Gastrocnemius medialis (tissue), 4 donors: Measurements from ENCODE around the gene SDS. TPM values are rescaled to one million over a fixed set of nuclear protein-coding genes. Genes with fewer than 3 reads are reported as not detected.

Source experiments
- ATAC-seq, 2 donors: fragments of 150-250 bp; one replicate each; pipeline ENCODE4 v1.9.1; 2016
- DNase-seq, 2 donors: peaks; one replicate each; pipeline ENCODE4 v3.0.0-alpha.2; 2019
- H3K27ac ChIP-seq, 4 donors: fragments of 200-600 bp; sonication (generic); 1 replicate in 1 of 4; 2 replicates in 3 of 4; pipeline ENCODE4 v1.5.1; 2016 to 2018; ENCODE audit warnings: mild to moderate bottlenecking in 2 of 4, moderate library complexity in 1 of 4
- H3K27me3 ChIP-seq, 3 donors: fragments of 200-600 bp; sonication (generic) in 2 of 3; 1 replicate in 1 of 3; 2 replicates in 2 of 3; pipeline versions ENCODE4 v1.5.1 to v1.6.0; 2016 to 2019; ENCODE audit warnings: mild to moderate bottlenecking in 1 of 3, moderate library complexity in 1 of 3
- H3K36me3 ChIP-seq, 2 donors: fragments of 200-600 bp; sonication (generic) in 1 of 2; one replicate each; pipeline ENCODE4 v1.5.1; 2017 to 2018
- H3K4me1 ChIP-seq, 2 donors: fragments of 200-600 bp; sonication (generic) in 1 of 2; one replicate each; pipeline ENCODE4 v1.5.1; 2016 to 2017; ENCODE audit warnings: mild to moderate bottlenecking in 2 of 2
- H3K4me3 ChIP-seq, 4 donors: fragments of 200-600 bp; sonication (generic) in 3 of 4; 1 replicate in 1 of 4; 2 replicates in 3 of 4; pipeline ENCODE4 v1.5.1; 2016 to 2019; ENCODE audit warnings: mild to moderate bottlenecking in 2 of 4
- H3K9me3 ChIP-seq, 3 donors: fragments of 200-600 bp; sonication (generic) in 2 of 3; 1 replicate in 1 of 3; 2 replicates in 2 of 3; pipeline ENCODE4 v1.5.1; 2016 to 2019
- POLR2A ChIP-seq, 2 donors: fragments of 450-650 bp; IDR thresholded peaks; one replicate each; pipeline ENCODE4 v1.6.1; 2017; ENCODE audit warnings: antibody characterized with exemption in 2 of 2, mild to moderate bottlenecking in 2 of 2, moderate library complexity in 2 of 2
- in situ Hi-C, 4 donors: fragments of 200-750 bp; cut with MboI; loops; one replicate each; pipeline versions ENCODE4 v1.15.0 to v1.8.0; 2017; ENCODE audit warnings: low sequenced_read_pairs in 4 of 4
- intact Hi-C: fragments of 100-400 bp; cut with DNase I; formaldehyde crosslinking; loops from one replicate; pipeline ENCODE4 v1.15.1; 2023; ENCODE audit warnings: low total_unique reads
- total RNA-seq, 4 donors: library from RNA; depleted of rRNA; stranded (reverse); fragments of >200 nt; gene quantifications; one replicate each; pipeline versions ENCODE4 v1.1.0 to v1.2.3, GENCODE V29; 2016
- TF ChIP-seq, protein P1 (sequence below), 5 experiments: fragments of 450-650 bp in 3 of 5; fragments of 200-600 bp in 2 of 5; sonication (generic) in 2 of 5; IDR thresholded peaks in 4 of 5; conservative IDR thresholded peaks in 1 of 5; 1 replicate in 4 of 5; 2 replicates in 1 of 5; pipeline ENCODE4 v1.5.1; 2016 to 2019; ENCODE audit warnings: antibody characterized with exemption in 5 of 5, mild to moderate bottlenecking in 3 of 5, moderate library complexity in 3 of 5

Gene SDS
- total RNA-seq, 4 donors from 2014 or later = 0.34 to 2.4 (median 0.86) TPM

GRCh38 chr12:113409462-113410124 lies 5.9 kb upstream of the SDS start:
- in situ Hi-C loops (no loop called here), intact Hi-C loops (no loop called here)
- ATAC-seq = no peak

GRCh38 chr12:113408756-113409298 lies 5.1 kb upstream of the SDS start:
- Histone ChIP-seq H3K4me3 (no peak overlapping the region), H3K4me1 (peaks cover 0 to 18% of the 10 kb centered on the region in 2 donors), H3K27me3 (no peaks in the 10 kb centered on the region), H3K36me3 (no peaks in the 10 kb centered on the region), H3K27ac (no peak overlapping the region), H3K9me3 (no peaks in the 10 kb centered on the region)
- ATAC-seq (no peak), DNase-seq (no peak)
- intact Hi-C loops = no loop called here
- TF ChIP-seq, protein P1, sequence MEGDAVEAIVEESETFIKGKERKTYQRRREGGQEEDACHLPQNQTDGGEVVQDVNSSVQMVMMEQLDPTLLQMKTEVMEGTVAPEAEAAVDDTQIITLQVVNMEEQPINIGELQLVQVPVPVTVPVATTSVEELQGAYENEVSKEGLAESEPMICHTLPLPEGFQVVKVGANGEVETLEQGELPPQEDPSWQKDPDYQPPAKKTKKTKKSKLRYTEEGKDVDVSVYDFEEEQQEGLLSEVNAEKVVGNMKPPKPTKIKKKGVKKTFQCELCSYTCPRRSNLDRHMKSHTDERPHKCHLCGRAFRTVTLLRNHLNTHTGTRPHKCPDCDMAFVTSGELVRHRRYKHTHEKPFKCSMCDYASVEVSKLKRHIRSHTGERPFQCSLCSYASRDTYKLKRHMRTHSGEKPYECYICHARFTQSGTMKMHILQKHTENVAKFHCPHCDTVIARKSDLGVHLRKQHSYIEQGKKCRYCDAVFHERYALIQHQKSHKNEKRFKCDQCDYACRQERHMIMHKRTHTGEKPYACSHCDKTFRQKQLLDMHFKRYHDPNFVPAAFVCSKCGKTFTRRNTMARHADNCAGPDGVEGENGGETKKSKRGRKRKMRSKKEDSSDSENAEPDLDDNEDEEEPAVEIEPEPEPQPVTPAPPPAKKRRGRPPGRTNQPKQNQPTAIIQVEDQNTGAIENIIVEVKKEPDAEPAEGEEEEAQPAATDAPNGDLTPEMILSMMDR (IDR thresholded peaks at IDR 0.05 in 4 of 5, conservative IDR thresholded peaks at IDR 0.05 in 1 of 5) = no peak
- TF ChIP-seq POLR2A (IDR thresholded peaks at IDR 0.05) = no peak
- in situ Hi-C loops = no loop called here

More at GRCh38 chr12:113409462-113410124, 5.9 kb upstream of the SDS start:
- H3K4me1 ChIP-seq = peaks cover 0 to 10% of the 10 kb centered on the region in 2 donors
- H3K9me3 ChIP-seq = no peaks in the 10 kb centered on the region
- H3K27ac ChIP-seq = no peak overlapping the region
- no peaks in the 10 kb centered on the region for H3K36me3 ChIP-seq
- DNase-seq = no peak
- H3K27me3 ChIP-seq = no peaks in the 10 kb centered on the region
- no peak overlapping the region for H3K4me3 ChIP-seq
- TF ChIP-seq POLR2A (IDR thresholded peaks at IDR 0.05) = no peak
- TF ChIP-seq, protein P1 (IDR thresholded peaks at IDR 0.05 in 4 of 5, conservative IDR thresholded peaks at IDR 0.05 in 1 of 5) = no peak

- no peaks in the 10 kb centered on the region for H3K9me3 ChIP-seq
- H3K4me3 ChIP-seq = no peak overlapping the region
- no peaks in the 10 kb centered on the region for H3K36me3 ChIP-seq
- in situ Hi-C loops = no loop called here
- ATAC-seq (peak in 1 of 2 donors; percentile 56), DNase-seq (no peak)
- no peaks in the 10 kb centered on the region for H3K27me3 ChIP-seq
- intact Hi-C loops = no loop called here
- peaks cover 0 to 19% of the 10 kb centered on the region in 2 donors for H3K4me1 ChIP-seq
- no peak overlapping the region for H3K27ac ChIP-seq
- TF ChIP-seq POLR2A (IDR thresholded peaks at IDR 0.05) = no peak
- TF ChIP-seq, protein P1 (IDR thresholded peaks at IDR 0.05 in 4 of 5, conservative IDR thresholded peaks at IDR 0.05 in 1 of 5) = no peak
Observed at GRCh38 chr12:113407931-113408600, 4.4 kb upstream of the SDS start.

DNA sequence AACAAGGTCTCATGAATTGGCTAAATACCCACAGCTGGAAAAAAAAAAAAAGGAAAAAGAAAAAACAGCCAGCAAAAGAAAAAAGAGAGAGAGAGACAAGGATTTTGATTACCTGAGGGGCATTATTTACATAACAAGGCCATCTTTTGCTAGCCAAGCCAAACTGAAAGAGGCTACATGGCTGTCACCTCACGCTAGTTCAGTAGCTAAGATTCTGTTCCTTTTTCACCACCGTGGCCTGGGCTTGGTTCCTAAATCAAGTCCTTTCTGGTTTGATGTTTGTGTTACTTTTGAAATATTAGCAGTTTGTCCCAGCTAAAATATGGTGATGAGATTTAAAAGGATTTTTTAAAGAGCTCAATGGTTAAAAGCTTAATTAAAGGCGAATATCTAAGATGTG lies 2.0 kb upstream of the SDS start:
- H3K27ac ChIP-seq = no peak overlapping the region
- H3K9me3 ChIP-seq = no peaks in the 10 kb centered on the region
- no peak for ATAC-seq
- no peaks in the 10 kb centered on the region for H3K36me3 ChIP-seq
- H3K27me3 ChIP-seq = peaks cover 0 to 2% (median 0%) of the 10 kb centered on the region in 3 donors
- H3K4me3 ChIP-seq = no peak overlapping the region
- intact Hi-C loops = no loop called here
- TF ChIP-seq, protein P1 (IDR thresholded peaks at IDR 0.05 in 4 of 5, conservative IDR thresholded peaks at IDR 0.05 in 1 of 5) = no peak
- TF ChIP-seq POLR2A (IDR thresholded peaks at IDR 0.05) = no peak
- in situ Hi-C loops = no loop called here
- DNase-seq = no peak
- peaks cover 0 to 19% of the 10 kb centered on the region in 2 donors for H3K4me1 ChIP-seq
